NCI-H128 (cell line): ENCODE measurements around the gene PNMT.

ENCODE experiments used
- DNase-seq: peaks from one replicate; lab custom pipeline; 2025; ENCODE audit not compliant: unreplicated experiment; lab: John Stamatoyannopoulos, UW

Gene PNMT

GRCh38 chr17:39669897-39670735 is 1.9 kb downstream of the PNMT start:
- DNase-seq: no peak

GRCh38 chr17:39670746-39671145 is 2.5 kb downstream of the PNMT start:
- no peak for DNase-seq

GRCh38 chr17:39671651-39672521 is 3.6 kb downstream of the PNMT start:
- no peak for DNase-seq

DNA sequence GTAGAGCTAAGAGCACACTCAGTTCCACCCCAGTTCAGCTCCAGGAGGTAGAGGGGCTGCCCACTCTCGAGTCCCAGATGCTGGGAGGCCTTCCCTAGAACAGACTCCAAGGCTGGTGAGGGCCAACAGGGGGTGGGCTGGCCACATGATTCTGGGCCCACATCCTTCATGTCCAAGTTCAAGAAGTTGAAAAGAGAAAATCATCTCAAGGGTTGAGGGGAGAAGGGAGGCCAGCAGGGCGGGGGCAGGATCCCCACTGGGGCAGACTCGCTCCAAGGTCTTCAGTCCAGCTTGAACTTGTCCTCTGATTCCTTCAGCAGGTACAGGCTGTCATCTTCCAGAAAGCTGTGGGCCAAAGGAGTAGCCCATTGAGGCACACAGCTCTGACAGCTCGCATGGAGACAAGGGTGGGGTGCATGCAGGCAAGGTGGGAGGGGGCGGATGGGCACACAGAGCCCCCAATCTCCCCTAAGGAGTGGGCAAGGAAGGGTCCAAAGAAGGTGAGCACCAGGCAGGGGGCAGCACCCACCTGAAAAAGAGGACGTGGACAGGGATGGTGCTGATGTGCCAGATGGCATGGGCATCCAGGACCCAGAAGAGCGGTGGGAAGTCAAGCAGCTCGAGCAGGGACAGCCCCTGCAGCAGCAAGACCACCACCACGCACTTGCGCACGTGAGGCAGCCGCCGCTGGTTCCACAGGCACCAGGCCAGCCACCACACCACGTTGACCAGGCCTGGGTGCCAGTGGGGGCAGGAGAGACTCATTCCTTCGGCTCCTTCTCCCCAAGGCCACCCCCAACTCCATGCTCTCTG is 4.5 kb downstream of the PNMT start:
- no peak for DNase-seq

DNA sequence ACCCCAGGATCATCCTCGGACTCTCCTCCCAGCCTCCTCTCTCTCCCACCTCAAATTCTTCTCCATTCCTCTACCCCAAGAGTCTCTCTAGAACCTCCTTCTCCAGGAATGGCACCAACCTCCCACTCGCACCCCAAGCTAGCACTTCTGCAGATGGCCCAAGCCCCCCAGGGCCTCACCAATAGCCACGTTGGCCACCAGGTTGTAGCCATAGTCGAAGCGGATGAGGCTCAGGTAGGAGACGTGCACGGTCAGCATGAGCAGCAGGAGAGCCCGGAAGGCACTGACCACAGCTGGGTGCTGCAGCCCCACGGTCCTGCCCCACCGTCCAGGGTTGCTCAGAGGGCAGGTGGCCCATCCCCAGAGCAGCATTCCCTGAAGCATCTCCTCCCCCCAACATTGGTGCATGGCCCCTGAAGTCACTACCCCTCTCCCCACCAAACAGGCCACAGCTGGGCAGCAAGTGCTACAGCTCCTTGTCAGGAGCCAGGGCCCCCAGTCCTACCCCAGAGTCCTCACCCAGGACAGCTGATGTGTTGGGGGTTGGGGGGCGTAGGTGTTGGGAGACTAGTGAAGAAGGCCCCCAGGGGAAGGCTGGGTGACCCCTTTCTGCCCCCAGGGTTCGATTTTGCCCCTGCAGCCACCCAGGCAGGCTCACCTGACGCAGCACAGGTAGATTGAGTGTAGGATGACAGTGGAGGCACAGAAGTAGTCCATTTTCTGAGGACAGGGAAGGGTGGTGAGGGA is 5.3 kb downstream of the PNMT start:
- no peak for DNase-seq

DNA sequence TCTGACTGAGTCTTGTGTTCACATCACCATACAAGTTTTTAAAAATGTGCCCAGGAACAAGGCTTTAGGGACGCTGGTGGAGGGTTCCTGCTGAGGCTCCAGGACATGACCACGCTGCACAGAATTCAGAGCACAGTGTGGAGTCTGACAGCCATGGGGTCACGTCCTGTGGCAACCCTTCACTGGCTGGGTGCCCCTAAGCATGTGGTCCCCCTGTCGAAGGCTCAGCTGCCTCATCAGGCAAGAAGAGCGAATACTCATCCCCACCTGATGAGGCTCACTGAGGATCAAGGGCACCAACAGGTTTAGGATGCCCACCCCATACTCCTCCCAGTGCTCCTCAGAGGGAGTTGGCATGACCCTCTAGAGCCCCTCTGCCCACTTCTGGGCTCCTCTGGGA is 5.9 kb downstream of the PNMT start:
- no peak for DNase-seq

DNA sequence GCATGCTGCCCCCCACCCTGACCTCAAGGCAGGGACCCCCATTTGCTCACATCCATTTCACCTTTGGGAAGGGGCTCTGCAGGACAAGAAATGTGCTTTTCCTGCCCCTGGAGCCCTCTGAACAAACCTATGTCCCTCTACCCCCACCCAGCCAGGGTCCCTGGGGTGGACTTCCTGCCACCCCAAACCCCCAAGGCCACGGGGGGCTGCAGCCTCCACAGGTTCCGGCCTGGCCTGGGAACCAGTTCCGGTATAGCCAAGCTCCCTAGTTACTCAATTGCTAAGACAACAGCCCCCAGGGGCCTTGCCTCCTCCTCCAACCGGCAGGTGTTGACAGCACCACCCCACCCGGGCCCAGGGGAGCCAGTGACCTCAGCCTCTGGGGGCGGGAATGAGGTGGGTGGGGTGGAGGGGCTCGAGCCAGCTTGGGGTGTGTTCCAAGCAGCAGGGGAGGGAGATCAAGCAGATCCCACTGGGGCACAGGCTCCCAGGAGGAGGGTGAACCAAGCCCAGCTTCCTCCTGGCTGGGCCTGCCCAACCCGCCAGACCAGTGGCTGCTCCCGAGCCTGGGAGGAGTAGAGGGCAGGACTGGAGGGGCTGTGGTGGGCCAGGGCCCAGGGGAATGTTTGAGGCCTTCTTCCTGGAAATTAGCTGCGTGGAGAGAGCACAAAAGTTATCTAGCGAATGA is 6.6 kb downstream of the PNMT start:
- DNase-seq: no peak

- no peak for DNase-seq
Observed at GRCh38 chr17:39675390-39676082, 7.3 kb downstream of the PNMT start.

GRCh38 chr17:39676198-39676819 is 8.1 kb downstream of the PNMT start:
- no peak for DNase-seq

DNA sequence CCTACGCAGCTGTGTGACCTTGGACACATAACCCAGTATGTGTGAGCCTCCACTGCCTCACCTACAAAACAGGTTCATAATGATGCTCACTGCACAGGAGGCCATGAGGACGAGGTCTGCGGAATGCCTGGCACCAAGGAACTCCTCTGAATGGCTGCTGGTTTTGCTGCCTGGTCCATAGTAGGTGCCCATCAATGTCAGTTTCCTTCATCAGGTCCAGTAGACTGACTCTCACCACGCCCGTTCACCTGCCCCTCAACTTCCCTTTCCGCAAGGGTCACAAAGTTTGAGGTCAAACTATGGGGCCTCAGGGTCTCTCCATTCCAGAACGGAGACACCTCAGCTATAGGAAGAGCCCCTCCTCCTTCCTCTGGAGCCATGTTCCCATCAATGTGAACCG is 8.8 kb downstream of the PNMT start:
- DNase-seq: no peak

DNA sequence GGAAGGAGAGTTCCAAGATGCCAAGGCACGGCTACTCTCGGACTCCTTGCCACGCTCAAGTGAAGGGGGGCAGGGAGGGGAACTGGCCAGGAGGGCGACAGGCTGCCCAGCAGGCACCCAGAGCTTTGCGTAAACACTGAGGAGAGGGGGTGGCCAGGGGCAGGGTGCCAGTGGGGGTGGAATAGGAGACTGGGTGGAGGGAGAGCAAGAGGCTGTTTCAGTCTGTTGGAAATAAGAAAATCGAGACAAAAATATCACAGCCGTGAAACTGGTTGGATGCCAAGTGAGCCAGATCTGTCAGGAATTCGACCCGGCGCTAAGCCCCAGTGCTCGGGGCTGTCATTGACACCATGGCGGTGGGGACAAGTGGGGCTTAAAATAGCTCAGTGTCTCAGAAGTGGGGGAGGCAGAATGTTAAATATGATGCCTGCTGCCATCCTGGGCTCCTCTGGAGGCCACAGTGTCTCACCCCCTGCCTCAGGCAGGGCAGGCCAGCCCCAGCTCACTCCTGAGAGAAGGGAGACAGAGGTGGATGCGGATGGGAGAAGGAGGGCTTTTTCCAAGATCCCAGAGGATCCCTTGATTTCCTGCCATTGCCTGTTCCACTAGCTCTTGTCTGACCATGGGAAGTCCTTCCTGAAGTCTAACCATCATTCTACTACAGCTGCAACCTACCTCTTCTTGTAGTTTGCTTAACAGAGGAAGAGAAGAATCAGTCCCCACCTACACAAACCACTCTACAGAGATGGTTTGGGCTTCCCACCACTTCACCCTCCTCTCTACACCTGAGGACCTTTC is 9.5 kb downstream of the PNMT start:
- no peak for DNase-seq

- DNase-seq: no peak
Observed at GRCh38 chr17:39678340-39679116, 10.3 kb downstream of the PNMT start.

GRCh38 chr17:39679521-39680192 is 11.4 kb downstream of the PNMT start:
- DNase-seq: no peak

- no peak for DNase-seq
Observed at GRCh38 chr17:39683295-39683939, 15.2 kb downstream of the PNMT start.

DNA sequence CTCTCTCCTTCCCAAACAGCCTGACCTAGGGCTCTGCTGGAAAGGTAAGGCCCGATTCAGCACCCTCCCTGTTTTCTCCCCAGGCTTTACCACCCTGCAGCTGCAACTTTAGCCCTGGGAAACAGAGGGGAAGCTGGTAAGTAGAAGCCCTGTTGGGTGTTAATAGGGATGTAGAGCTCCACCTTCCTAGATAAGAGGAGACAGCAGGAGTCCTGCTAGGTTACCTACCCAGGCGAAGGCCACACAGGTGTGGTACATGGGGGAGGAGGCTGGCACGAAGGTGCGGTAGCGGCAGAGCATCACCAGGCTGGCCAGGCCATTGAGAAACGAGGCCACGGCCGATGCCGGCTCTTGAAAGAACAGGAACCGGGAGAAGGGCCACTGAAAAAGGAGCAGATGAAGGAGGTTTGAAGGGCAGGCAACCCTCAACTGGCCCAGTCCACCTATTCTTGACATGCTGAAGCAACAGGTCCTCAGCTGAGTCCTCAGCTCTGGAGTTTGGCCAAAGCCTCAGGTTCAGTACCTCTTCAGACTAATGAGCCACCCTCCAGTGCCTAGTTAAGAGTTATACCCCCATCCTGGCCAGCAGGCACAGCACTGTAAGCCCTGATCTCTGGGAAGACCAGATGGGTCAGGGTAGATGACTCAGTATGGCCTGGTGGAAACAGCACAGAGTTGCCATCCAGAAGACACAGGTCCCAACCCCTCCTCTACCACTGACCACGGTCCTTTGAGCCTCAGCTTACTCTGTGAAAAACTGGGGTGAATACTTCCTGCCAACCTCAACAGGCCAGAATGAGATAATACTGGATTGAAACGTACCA is 16.3 kb downstream of the PNMT start:
- DNase-seq: no peak
